H1 (cell line): ENCODE data around the gene CDC42EP3. TPM values are rescaled to one million over a fixed set of nuclear protein-coding genes. Genes with fewer than 3 reads are reported as not detected.

Source experiments
- POU5F1 ChIP-seq: IDR thresholded peaks from 2 replicates; pipeline ENCODE4 v1.6.1; 2011; ENCODE audit warnings: low read depth, mild to moderate bottlenecking, low read length, moderate library complexity
- RFX5 ChIP-seq: IDR thresholded peaks from 2 replicates; pipeline ENCODE4 v1.6.1; 2011; ENCODE audit warnings: low read depth, low read length, improper control_type of control experiment, borderline replicate concordance
- RXRA ChIP-seq: IDR thresholded peaks from 2 replicates; pipeline ENCODE4 v1.6.1; 2011; ENCODE audit warnings: low read depth, mild to moderate bottlenecking, low read length, moderate library complexity; ENCODE audit not compliant: insufficient read depth
- TAF7 ChIP-seq: optimal IDR thresholded peaks from 2 replicates; pipeline ENCODE3; 2011; ENCODE audit warnings: low read depth, mild to moderate bottlenecking, inconsistent platforms, low read length, moderate library complexity, borderline replicate concordance
- YY1 ChIP-seq: IDR thresholded peaks from 2 replicates; pipeline ENCODE4 v1.6.1; 2011; ENCODE audit warnings: low read depth, mild to moderate bottlenecking, low read length
- polyA plus RNA-seq, 7 experiments: library from polyadenylated mRNA; depleted of rRNA in 3 of 7; stranded (reverse) in 5 of 7; unstranded in 2 of 7; fragments of >200 nt in 5 of 7; fragments of 200-250 nt in 2 of 7; gene quantifications; 1 replicate in 5 of 7; 2 replicates in 1 of 7; 4 replicates in 1 of 7; pipeline versions ENCODE4 v1.2.1 to v1.2.3, GENCODE V29; 2011 to 2013; ENCODE audit warnings: missing spikeins in 2 of 7, mixed read lengths in 2 of 7
- total RNA-seq: library from RNA; stranded (reverse); fragmentation: NEBNext Ultra II Directional; extraction: Animal tissue kit (Norgen Biotek cat#: 25700); gene quantifications from 2 replicates; pipeline ENCODE4 v1.2.1, GENCODE V29; 2021

Gene CDC42EP3
- total and polyA plus RNA-seq, 2 of the 8 experiments (the other 6 are each of a cell fraction or from before 2014, with no cell fraction given) = 18.4 to 24.7 TPM

GRCh38 chr2:37711831-37712230 is 40.4 kb upstream of the CDC42EP3 start (continued):
- TF ChIP-seq RFX5 (no peak), TAF7 (no peak), POU5F1 (no peak), RXRA (no peak), YY1 (no peak)
